Activated gamma-delta T cell treated with Interleukin-2 at 50 U/mL for 16 hours (primary cell): ENCODE results near the gene SYNE1.

Experiments
- DNase-seq: peaks from one replicate; pipeline ENCODE4 v3.0.0-alpha.2; 2020

SYNE1 gene

GRCh38 chr6:152221806-152222628 is 415.1 kb downstream of the SYNE1 start:
- no peak for DNase-seq

- no peak for DNase-seq
These were observed 416.4 kb downstream of the SYNE1 start for GRCh38 chr6:152220786-152221185.

- no peak for DNase-seq
These were observed 418.3 kb downstream of the SYNE1 start for GRCh38 chr6:152218887-152219286.

GRCh38 chr6:152212437-152212836 is 424.7 kb downstream of the SYNE1 start:
- no peak for DNase-seq

GRCh38 chr6:152209211-152209610 is 428.0 kb downstream of the SYNE1 start:
- DNase-seq: no peak

- no peak for DNase-seq
These were observed 429.0 kb downstream of the SYNE1 start for GRCh38 chr6:152207915-152208714.

- DNase-seq: peak; percentile 33
These were observed 430.9 kb downstream of the SYNE1 start for GRCh38 chr6:152206072-152206818.

GRCh38 chr6:152204591-152204990 is 432.6 kb downstream of the SYNE1 start:
- no peak for DNase-seq

GRCh38 chr6:152201120-152201519 is 436.0 kb downstream of the SYNE1 start:
- DNase-seq: no peak

GRCh38 chr6:152195896-152196295 is 441.3 kb downstream of the SYNE1 start:
- DNase-seq: no peak

GRCh38 chr6:152189736-152190135 is 447.4 kb downstream of the SYNE1 start:
- DNase-seq: no peak

GRCh38 chr6:152188011-152188410 is 449.2 kb downstream of the SYNE1 start:
- DNase-seq: no peak

GRCh38 chr6:152186840-152187239 is 450.3 kb downstream of the SYNE1 start:
- no peak for DNase-seq

GRCh38 chr6:152184917-152185574 is 452.1 kb downstream of the SYNE1 start:
- no peak for DNase-seq

GRCh38 chr6:152184573-152184916 is 452.6 kb downstream of the SYNE1 start:
- DNase-seq: no peak

GRCh38 chr6:152180601-152181000 is 456.6 kb downstream of the SYNE1 start:
- DNase-seq: no peak

GRCh38 chr6:152176268-152176667 is 460.9 kb downstream of the SYNE1 start:
- DNase-seq: no peak

GRCh38 chr6:152173957-152174356 is 463.2 kb downstream of the SYNE1 start:
- no peak for DNase-seq

GRCh38 chr6:152173321-152173720 is 463.8 kb downstream of the SYNE1 start:
- DNase-seq: no peak

- DNase-seq: peak; percentile 34
These were observed 466.2 kb downstream of the SYNE1 start for GRCh38 chr6:152170702-152171667.

- no peak for DNase-seq
These were observed 466.9 kb downstream of the SYNE1 start for GRCh38 chr6:152170313-152170701.
